AG09309 (cell line): ENCODE measurements around the gene TYW5.
"Not testable (repeated sequence)": the region's sequence is repeated elsewhere in the genome, so short reads cannot be mapped to it uniquely, and the experiment has no call there.

Experiments used
- DNase-seq: peaks from one replicate; pipeline ENCODE4 v3.0.0-alpha.2; 2010; ENCODE audit warnings: low read depth
- H3K4me3 ChIP-seq: 2 replicates; pipeline ENCODE4 v1.5.1; 2011; ENCODE audit warnings: mild to moderate bottlenecking, low read depth, low read length, moderate library complexity; ENCODE audit not compliant: control insufficient read depth
- TF ChIP-seq, protein P1 (sequence below): IDR thresholded peaks from 2 replicates; pipeline ENCODE4 v1.5.1; 2011; ENCODE audit warnings: mild to moderate bottlenecking, low read depth, low read length, inconsistent platforms; ENCODE audit not compliant: insufficient read depth, control insufficient read depth; ENCODE audit errors: missing control alignments

The TYW5 gene

DNA sequence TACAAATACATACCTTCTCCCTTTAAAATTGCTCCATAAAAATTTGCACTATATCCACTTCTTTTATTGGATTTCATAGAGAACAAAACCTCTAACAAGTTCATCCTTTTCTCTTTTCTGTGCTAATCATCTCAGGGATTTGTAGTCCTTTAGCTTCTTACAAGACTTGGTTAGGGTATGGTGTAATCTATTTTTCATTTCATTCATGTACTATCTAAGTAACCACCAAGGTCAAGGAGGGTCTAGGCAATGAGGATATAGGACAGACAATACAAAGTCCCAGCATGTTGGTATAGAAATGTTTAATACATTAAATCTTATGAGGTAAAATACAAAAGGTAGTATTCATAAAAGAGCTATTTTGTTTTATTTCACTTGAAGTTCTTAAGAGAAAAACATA, 26.7 kb downstream of the TYW5 start:
- TF ChIP-seq, protein P1, sequence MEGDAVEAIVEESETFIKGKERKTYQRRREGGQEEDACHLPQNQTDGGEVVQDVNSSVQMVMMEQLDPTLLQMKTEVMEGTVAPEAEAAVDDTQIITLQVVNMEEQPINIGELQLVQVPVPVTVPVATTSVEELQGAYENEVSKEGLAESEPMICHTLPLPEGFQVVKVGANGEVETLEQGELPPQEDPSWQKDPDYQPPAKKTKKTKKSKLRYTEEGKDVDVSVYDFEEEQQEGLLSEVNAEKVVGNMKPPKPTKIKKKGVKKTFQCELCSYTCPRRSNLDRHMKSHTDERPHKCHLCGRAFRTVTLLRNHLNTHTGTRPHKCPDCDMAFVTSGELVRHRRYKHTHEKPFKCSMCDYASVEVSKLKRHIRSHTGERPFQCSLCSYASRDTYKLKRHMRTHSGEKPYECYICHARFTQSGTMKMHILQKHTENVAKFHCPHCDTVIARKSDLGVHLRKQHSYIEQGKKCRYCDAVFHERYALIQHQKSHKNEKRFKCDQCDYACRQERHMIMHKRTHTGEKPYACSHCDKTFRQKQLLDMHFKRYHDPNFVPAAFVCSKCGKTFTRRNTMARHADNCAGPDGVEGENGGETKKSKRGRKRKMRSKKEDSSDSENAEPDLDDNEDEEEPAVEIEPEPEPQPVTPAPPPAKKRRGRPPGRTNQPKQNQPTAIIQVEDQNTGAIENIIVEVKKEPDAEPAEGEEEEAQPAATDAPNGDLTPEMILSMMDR, result no peak
- no peak overlapping the region for H3K4me3 ChIP-seq
- DNase-seq, result no peak

DNA sequence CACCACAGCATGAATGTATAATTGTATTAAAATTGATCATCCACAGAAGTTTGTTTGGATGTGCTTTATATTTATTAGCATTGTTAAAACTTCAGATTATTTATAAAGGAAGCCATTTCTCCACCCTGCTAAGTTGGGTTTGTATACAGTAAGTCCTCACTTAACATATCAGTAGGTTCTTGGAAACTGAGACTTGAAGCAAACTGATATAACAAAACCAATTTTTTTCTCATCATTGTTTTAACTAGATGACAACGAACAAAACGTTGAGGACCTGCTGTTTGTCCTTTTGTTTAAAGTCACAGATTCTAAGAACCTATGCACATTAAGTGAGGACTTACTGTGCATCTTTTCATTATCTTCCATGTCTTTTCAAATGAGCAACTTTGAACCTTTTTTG, 27.1 kb downstream of the TYW5 start:
- no peak overlapping the region for H3K4me3 ChIP-seq
- TF ChIP-seq, protein P1, result no peak

DNA sequence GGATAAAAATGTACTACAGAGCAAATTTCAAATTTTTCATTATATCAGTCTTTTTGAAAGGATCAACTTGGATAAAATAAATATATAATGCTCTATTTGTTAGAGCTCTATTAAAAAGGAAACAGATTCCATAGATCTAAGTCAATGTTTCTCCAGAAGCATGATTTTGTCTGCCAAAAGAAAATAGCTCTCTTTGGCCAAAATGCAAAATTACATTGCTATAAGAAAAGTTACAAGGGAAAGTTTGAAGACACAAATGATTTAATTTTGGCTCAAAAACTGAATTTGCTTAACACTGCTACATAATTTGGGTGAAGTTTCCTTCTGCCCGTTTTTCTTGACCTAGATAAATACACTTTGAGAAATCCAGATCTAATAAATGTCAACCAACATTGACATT, 28.5 kb downstream of the TYW5 start:
- TF ChIP-seq, protein P1, result no peak
- H3K4me3 ChIP-seq, result no peak overlapping the region
- no peak for DNase-seq

More for the DNA sequence above, 27.1 kb downstream of the TYW5 start:
- DNase-seq, result no peak

DNA sequence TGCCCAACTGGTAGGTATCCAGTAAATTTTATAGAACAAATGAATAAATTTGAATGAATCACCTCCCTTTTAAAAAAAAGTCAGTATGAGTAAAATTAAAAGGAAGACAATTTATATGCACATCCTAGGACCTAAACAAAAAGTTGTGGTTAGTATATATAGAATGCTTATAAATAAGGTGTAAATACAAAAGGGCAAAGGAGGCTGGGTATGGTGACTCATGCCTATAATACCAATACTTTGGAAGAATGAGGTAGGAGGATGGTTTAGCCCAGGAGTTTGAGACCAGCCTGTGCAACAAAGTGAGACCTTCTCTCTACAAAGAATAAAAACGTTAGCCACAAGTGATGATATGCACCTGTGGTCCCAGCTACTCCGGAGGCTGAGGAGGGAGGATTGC, 31.4 kb downstream of the TYW5 start:
- no peak for DNase-seq
- TF ChIP-seq, protein P1, result no peak
- no peak overlapping the region for H3K4me3 ChIP-seq

DNA sequence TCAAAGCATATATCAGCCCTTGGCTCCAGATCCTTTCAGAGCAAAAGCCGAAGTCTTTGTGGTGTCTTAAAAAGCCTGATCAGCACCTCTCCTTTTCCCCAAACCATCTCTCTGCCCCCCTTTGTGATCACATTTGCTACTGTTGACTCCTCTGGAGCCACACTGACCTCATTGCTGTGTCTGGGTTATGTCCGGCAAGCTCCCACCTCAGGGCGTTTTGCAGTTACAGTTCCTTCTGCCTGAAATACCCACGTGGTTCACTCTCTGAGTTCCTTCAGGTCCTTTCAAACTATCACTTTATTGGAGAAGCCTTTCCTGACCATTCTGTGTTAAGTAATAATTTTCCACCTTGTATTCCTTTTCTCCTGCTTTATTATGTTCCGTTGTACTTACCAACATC, 32.4 kb downstream of the TYW5 start:
- no peak for DNase-seq
- H3K4me3 ChIP-seq, result no peak overlapping the region
- TF ChIP-seq, protein P1, result no peak

DNA sequence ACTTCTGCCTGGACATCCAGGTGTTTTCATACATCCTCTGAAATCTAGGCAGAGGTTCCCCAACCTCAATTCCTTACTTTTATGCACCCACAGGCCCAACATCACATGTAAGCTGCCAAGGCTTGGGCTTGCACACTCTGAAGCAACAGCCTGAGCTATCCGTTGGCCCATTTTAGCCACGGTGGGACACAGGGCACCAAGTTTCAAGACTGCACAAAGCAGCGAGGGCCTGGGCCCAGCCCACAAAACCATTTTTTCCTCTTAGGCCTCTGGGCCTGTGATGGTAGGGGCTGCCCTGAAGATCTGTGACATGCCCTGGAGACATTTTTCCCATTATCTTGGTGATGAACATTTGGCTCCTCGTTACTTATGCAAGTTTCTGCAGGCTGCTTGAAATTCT, 38.3 kb downstream of the TYW5 start:
- H3K4me3 ChIP-seq, result no peak overlapping the region
- TF ChIP-seq, protein P1, result no peak
- DNase-seq, result no peak

DNA sequence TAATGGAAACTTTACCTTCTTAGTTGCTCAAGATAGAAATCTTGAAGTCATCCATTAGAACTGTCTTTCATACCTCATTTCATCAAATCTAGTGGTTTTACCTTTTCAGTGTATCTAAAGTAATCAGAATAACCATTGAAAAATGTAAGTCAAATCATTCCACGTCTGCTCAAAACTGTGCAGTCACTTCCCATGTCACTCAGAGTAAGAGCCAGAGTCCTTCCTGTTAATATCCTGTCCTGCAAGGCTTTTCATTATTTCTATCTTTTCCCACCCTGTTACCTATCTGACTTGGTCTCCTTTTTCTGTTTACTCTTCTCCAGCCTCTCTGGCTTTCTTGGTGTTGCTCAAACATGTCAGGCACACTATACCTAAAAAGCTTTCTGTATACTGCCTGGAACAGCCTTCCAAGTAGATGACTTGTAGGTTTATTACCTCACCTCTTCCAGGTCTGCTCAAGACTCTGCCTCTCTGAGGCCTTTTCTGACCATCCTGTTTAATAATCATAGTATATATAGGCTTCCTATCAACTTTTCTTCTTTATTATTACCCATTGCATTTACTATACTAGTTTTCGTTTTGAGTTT, 40.8 kb downstream of the TYW5 start:
- H3K4me3 ChIP-seq, result no peak overlapping the region
- no peak for DNase-seq
- TF ChIP-seq, protein P1, result no peak

DNA sequence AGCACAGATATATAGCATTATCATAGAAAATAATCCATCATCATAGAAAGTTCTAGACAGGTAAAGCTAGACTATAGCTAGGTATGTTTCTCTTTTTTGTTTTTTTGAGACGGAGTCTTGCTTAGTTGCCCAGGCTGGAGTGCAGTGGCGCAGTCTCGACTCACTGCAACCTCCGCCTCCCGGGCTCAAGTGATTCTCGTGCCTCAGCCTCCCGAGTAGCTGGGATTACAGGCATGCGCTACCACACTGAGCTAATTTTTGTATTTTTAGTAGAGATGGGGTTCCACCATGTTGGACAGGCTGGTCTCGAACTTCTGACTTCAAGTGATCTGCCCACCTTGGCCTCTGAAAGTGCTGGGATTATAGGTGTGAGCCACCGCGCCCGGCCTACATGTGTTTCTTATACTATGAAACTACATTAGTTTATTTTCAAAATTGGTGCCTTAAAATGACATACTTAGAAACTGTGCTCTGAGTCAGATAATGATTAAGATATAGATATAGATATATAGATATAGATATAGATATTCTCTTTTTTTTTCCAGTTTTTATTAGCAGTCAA, 42.7 kb downstream of the TYW5 start:
- peak overlapping the region; percentile 95 for H3K4me3 ChIP-seq
- not testable (repeated sequence) for DNase-seq
